Astrocyte (in vitro differentiated cells and primary cell): ENCODE measurements around the gene CMTM4. TPM values are rescaled to one million over a fixed set of nuclear protein-coding genes. Genes with fewer than 3 reads are reported as not detected.

Experiments used
- DNase-seq: peaks from one replicate; pipeline ENCODE4 v3.0.0-alpha.2; 2010; ENCODE audit warnings: low read depth
- FAIRE-seq: peaks from 2 replicates; lab custom pipeline; 2011; peaks lifted over from hg19 to GRCh38; lab: Jason Lieb, UNC
- H2AFZ ChIP-seq: 2 replicates; pipeline ENCODE4 v1.6.0; 2012; ENCODE audit warnings: low read depth, low read length, inconsistent platforms
- H3K27ac ChIP-seq: 2 replicates; pipeline ENCODE4 v1.5.1; 2011; ENCODE audit warnings: low read depth, low read length, inconsistent platforms
- H3K27me3 ChIP-seq: 2 replicates; pipeline ENCODE4 v1.6.0; 2011; ENCODE audit warnings: low read length, inconsistent platforms; ENCODE audit not compliant: insufficient read depth
- H3K36me3 ChIP-seq: 2 replicates; pipeline ENCODE4 v1.5.1; 2011; ENCODE audit warnings: low read length, inconsistent platforms; ENCODE audit not compliant: insufficient read depth
- H3K4me1 ChIP-seq: 2 replicates; pipeline ENCODE4 v1.5.1; 2011; ENCODE audit warnings: low read length, inconsistent platforms; ENCODE audit not compliant: insufficient read depth
- H3K4me2 ChIP-seq: 2 replicates; pipeline ENCODE4 v1.6.0; 2012; ENCODE audit warnings: low read length, inconsistent platforms
- H3K4me3 ChIP-seq: 2 replicates; pipeline ENCODE4 v1.5.1; 2011; ENCODE audit warnings: low read depth, mild to moderate bottlenecking, low read length, inconsistent platforms; ENCODE audit not compliant: insufficient read depth
- H3K79me2 ChIP-seq: 2 replicates; pipeline ENCODE4 v1.6.0; 2012; ENCODE audit warnings: mild to moderate bottlenecking, low read length, inconsistent platforms; ENCODE audit not compliant: insufficient read depth
- H3K9ac ChIP-seq: 2 replicates; pipeline ENCODE4 v1.6.0; 2012; ENCODE audit warnings: mild to moderate bottlenecking, low read length, inconsistent platforms
- H3K9me3 ChIP-seq: 2 replicates; pipeline ENCODE4 v1.5.1; 2012; ENCODE audit warnings: low read depth, mild to moderate bottlenecking, low read length, inconsistent platforms; ENCODE audit not compliant: insufficient read depth
- H4K20me1 ChIP-seq: 2 replicates; pipeline ENCODE4 v1.6.0; 2012; ENCODE audit warnings: low read length, inconsistent platforms; ENCODE audit not compliant: insufficient read depth
- H3K27ac Mint-ChIP-seq: one replicate; pipeline ENCODE4 v1.8.0; 2021; ENCODE audit warnings: mild to moderate bottlenecking, mixed read lengths; ENCODE audit not compliant: unreplicated experiment
- H3K27me3 Mint-ChIP-seq: one replicate; pipeline ENCODE4 v1.8.0; 2021; ENCODE audit warnings: low read depth, mixed read lengths; ENCODE audit not compliant: unreplicated experiment
- H3K36me3 Mint-ChIP-seq: one replicate; pipeline ENCODE4 v1.8.0; 2021; ENCODE audit warnings: low read depth, mixed read lengths; ENCODE audit not compliant: unreplicated experiment
- H3K4me1 Mint-ChIP-seq: one replicate; pipeline ENCODE4 v1.8.0; 2021; ENCODE audit warnings: low read depth, mixed read lengths; ENCODE audit not compliant: unreplicated experiment
- H3K4me3 Mint-ChIP-seq: one replicate; pipeline ENCODE4 v1.8.0; 2021; ENCODE audit warnings: mild to moderate bottlenecking, moderate library complexity, mixed read lengths; ENCODE audit not compliant: unreplicated experiment
- H3K9me3 Mint-ChIP-seq: one replicate; pipeline ENCODE4 v1.8.0; 2021; ENCODE audit warnings: mild to moderate bottlenecking, mixed read lengths; ENCODE audit not compliant: unreplicated experiment
- CTCF ChIP-seq: IDR thresholded peaks from 2 replicates; pipeline ENCODE4 v1.5.1; 2011; ENCODE audit warnings: low read depth, mild to moderate bottlenecking, inconsistent platforms, low read length, moderate library complexity; ENCODE audit not compliant: insufficient read depth
- EZH2 ChIP-seq: IDR thresholded peaks from 2 replicates; pipeline ENCODE4 v1.6.1; 2012; ENCODE audit warnings: mild to moderate bottlenecking, low read length, inconsistent platforms; ENCODE audit not compliant: insufficient read depth
- total RNA-seq: library from RNA; stranded (reverse); gene quantifications from 2 replicates; pipeline ENCODE4 v1.2.1, GENCODE V29; 2021

The CMTM4 gene
- total RNA-seq, 1 donor from 2014 or later: 20.9 TPM

GRCh38 chr16:66647866-66648265 lies 48.7 kb downstream of the CMTM4 start:
- H3K27me3 Mint-ChIP-seq: no peaks in the 10 kb centered on the region

GRCh38 chr16:66641387-66641786 lies 55.2 kb downstream of the CMTM4 start:
- H3K4me2 ChIP-seq: no peak overlapping the region
- Mint-ChIP-seq H3K36me3 (no peaks in the 10 kb centered on the region), H3K4me3 (no peak overlapping the region), H3K27ac (no peak overlapping the region), H3K9me3 (no peaks in the 10 kb centered on the region), H3K4me1 (peaks cover 6% of the 10 kb centered on the region), H3K27me3 (no peaks in the 10 kb centered on the region)
- TF ChIP-seq CTCF (no peak), EZH2 (no peak)
- no peak overlapping the region for H2AFZ ChIP-seq
- H3K27ac ChIP-seq: no peak overlapping the region
- no peaks in the 10 kb centered on the region for H3K27me3 ChIP-seq
- no peak overlapping the region for H3K9ac ChIP-seq
- H3K4me1 ChIP-seq: peaks cover 5% of the 10 kb centered on the region
- no peaks in the 10 kb centered on the region for H3K79me2 ChIP-seq
- H4K20me1 ChIP-seq: no peaks in the 10 kb centered on the region
- DNase-seq (no peak), FAIRE-seq (no peak)
- H3K9me3 ChIP-seq: no peaks in the 10 kb centered on the region
- no peaks in the 10 kb centered on the region for H3K36me3 ChIP-seq
- no peak overlapping the region for H3K4me3 ChIP-seq

More at GRCh38 chr16:66647866-66648265, 48.7 kb downstream of the CMTM4 start:
- H3K4me1 Mint-ChIP-seq: peaks cover 4% of the 10 kb centered on the region
- peaks cover 6% of the 10 kb centered on the region for H3K4me1 ChIP-seq
- H2AFZ ChIP-seq: no peak overlapping the region
- no peak for FAIRE-seq
- H3K36me3 ChIP-seq: no peaks in the 10 kb centered on the region
- H3K9me3 ChIP-seq: no peaks in the 10 kb centered on the region
- no peak overlapping the region for H3K27ac ChIP-seq
- no peak overlapping the region for H3K4me3 ChIP-seq
- H3K4me2 ChIP-seq: no peak overlapping the region
- DNase-seq: no peak
- no peaks in the 10 kb centered on the region for H4K20me1 ChIP-seq
- no peaks in the 10 kb centered on the region for H3K9me3 Mint-ChIP-seq
- H3K27ac Mint-ChIP-seq: no peak overlapping the region
- H3K27me3 ChIP-seq: no peaks in the 10 kb centered on the region
- H3K4me3 Mint-ChIP-seq: no peak overlapping the region
- H3K9ac ChIP-seq: no peak overlapping the region
- no peaks in the 10 kb centered on the region for H3K36me3 Mint-ChIP-seq
- H3K79me2 ChIP-seq: no peaks in the 10 kb centered on the region
- TF ChIP-seq CTCF (no peak), EZH2 (no peak)

- Histone ChIP-seq H3K79me2 (no peaks in the 10 kb centered on the region), H3K36me3 (no peaks in the 10 kb centered on the region), H3K27ac (no peak overlapping the region), H3K9ac (no peak overlapping the region), H4K20me1 (no peaks in the 10 kb centered on the region), H3K9me3 (no peaks in the 10 kb centered on the region), H3K4me2 (no peak overlapping the region), H3K4me3 (no peak overlapping the region), H3K27me3 (no peaks in the 10 kb centered on the region), H3K4me1 (peaks cover 5% of the 10 kb centered on the region), H2AFZ (no peak overlapping the region)
- no peak for DNase-seq
- no peak for FAIRE-seq
- Mint-ChIP-seq H3K4me1 (peaks cover 6% of the 10 kb centered on the region), H3K4me3 (no peak overlapping the region), H3K27me3 (no peaks in the 10 kb centered on the region), H3K27ac (no peak overlapping the region), H3K9me3 (no peaks in the 10 kb centered on the region), H3K36me3 (no peaks in the 10 kb centered on the region)
- TF ChIP-seq CTCF (no peak), EZH2 (no peak)
Observed at GRCh38 chr16:66640724-66641314, 55.7 kb downstream of the CMTM4 start.
